Measurements from ENCODE around the gene CAB39L. TPM values are rescaled to one million over a fixed set of nuclear protein-coding genes. Genes with fewer than 3 reads are reported as not detected.

Gene CAB39L
- total and polyA plus RNA-seq, 2 donors from 2014 or later = 11.0 to 16.0 TPM

DNA sequence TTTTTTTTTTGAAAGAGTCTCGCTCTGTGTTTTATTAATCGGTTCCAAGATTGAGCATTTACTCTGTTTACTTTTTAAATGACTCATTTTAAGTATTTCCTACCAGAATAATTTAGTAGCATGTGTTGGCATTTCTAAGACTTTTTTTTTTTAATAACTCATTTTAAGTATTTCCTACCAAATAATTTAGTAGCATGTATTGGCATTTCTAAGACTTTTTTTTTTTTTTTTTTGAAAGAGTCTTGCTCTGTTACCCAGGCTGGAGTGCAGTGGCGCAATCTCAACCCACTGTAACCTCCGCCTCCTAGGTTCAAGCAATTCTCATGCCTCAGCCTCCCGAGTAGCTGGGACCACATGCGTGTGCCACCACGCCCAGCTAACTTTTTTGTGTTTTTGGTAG, 13.4 kb upstream of the CAB39L start:
- H3K9ac ChIP-seq (ENCODE audit: low read length in 3 of 3) = no peak overlapping the region
- TF ChIP-seq CTCF (IDR thresholded peaks at IDR 0.05; ENCODE audit: borderline replicate concordance, extremely low read depth, insufficient read depth) = no peak
- H3K27ac ChIP-seq (ENCODE audit: low read depth in 2 of 2, low read length in 2 of 2) = no peak overlapping the region
- H3K4me3 ChIP-seq (ENCODE audit: low read length in 3 of 3) = no peak overlapping the region
- intact Hi-C loops (cut with DNase I) = no loop called here
- H3K9me3 ChIP-seq (ENCODE audit: control insufficient read depth in 2 of 3, insufficient read depth in 1 of 3, low read length in 3 of 3) = no peaks in the 10 kb centered on the region
- FAIRE-seq (no peak), DNase-seq (peak in 1 of 5 donors; percentile 58)
- H3K36me3 ChIP-seq (ENCODE audit: control insufficient read depth in 2 of 3, insufficient read depth in 3 of 3, low read length in 3 of 3) = peaks cover 2 to 20% (median 4%) of the 10 kb centered on the region in 3 donors
- peaks cover 0 to 4% (median 0%) of the 10 kb centered on the region in 3 donors for H3K4me1 ChIP-seq (ENCODE audit: control insufficient read depth in 2 of 3, insufficient read depth in 2 of 3, low read depth in 1 of 3, low read length in 3 of 3)
- H3K27me3 ChIP-seq (ENCODE audit: control insufficient read depth, insufficient read depth, low read length) = no peaks in the 10 kb centered on the region

GRCh38 chr13:49456156-49456555, 12.3 kb upstream of the CAB39L start:
- no peak overlapping the region for H3K4me3 ChIP-seq (ENCODE audit: low read length in 3 of 3)

GRCh38 chr13:49455007-49455398, 11.1 kb upstream of the CAB39L start:
- FAIRE-seq (no peak), DNase-seq (no peak)
- Histone ChIP-seq H3K27me3 (ENCODE audit: control insufficient read depth, insufficient read depth, low read length) (no peaks in the 10 kb centered on the region), H3K36me3 (ENCODE audit: control insufficient read depth in 2 of 3, insufficient read depth in 3 of 3, low read length in 3 of 3) (peaks cover 0 to 6% (median 0%) of the 10 kb centered on the region in 3 donors), H3K9me3 (ENCODE audit: control insufficient read depth in 2 of 3, insufficient read depth in 1 of 3, low read length in 3 of 3) (no peaks in the 10 kb centered on the region), H3K9ac (ENCODE audit: low read length in 3 of 3) (no peak overlapping the region), H3K4me3 (ENCODE audit: low read length in 3 of 3) (no peak overlapping the region), H3K27ac (ENCODE audit: low read depth in 2 of 2, low read length in 2 of 2) (no peak overlapping the region), H3K4me1 (ENCODE audit: control insufficient read depth in 2 of 3, insufficient read depth in 2 of 3, low read depth in 1 of 3, low read length in 3 of 3) (peaks cover 0 to 4% (median 0%) of the 10 kb centered on the region in 3 donors)
- intact Hi-C loops (cut with DNase I) = no loop called here
- no peak for TF ChIP-seq CTCF (IDR thresholded peaks at IDR 0.05; ENCODE audit: borderline replicate concordance, extremely low read depth, insufficient read depth)

More at GRCh38 chr13:49456156-49456555, 12.3 kb upstream of the CAB39L start:
- no peak for TF ChIP-seq CTCF (IDR thresholded peaks at IDR 0.05; ENCODE audit: borderline replicate concordance, extremely low read depth, insufficient read depth)
- no peak for FAIRE-seq
- Histone ChIP-seq H3K9ac (ENCODE audit: low read length in 3 of 3) (no peak overlapping the region), H3K4me1 (ENCODE audit: control insufficient read depth in 2 of 3, insufficient read depth in 2 of 3, low read depth in 1 of 3, low read length in 3 of 3) (peaks cover 0 to 4% (median 0%) of the 10 kb centered on the region in 3 donors), H3K27me3 (ENCODE audit: control insufficient read depth, insufficient read depth, low read length) (no peaks in the 10 kb centered on the region), H3K36me3 (ENCODE audit: control insufficient read depth in 2 of 3, insufficient read depth in 3 of 3, low read length in 3 of 3) (peaks cover 0 to 10% (median 0%) of the 10 kb centered on the region in 3 donors), H3K27ac (ENCODE audit: low read depth in 2 of 2, low read length in 2 of 2) (no peak overlapping the region), H3K9me3 (ENCODE audit: control insufficient read depth in 2 of 3, insufficient read depth in 1 of 3, low read length in 3 of 3) (no peaks in the 10 kb centered on the region)
- DNase-seq = no peak
- intact Hi-C loops (cut with DNase I) = no loop called here
